HUDEP-2 (cell line): ENCODE measurements around the gene SPTA1.

ENCODE experiments used
- DNase-seq, 76 experiments: peaks; one replicate each; lab custom pipeline; 2025; ENCODE audit not compliant: unreplicated experiment in 76 of 76; lab: John Stamatoyannopoulos, UW

The SPTA1 gene

GRCh38 chr1:158688343-158688742, 1.8 kb upstream of the SPTA1 start:
- DNase-seq = peak in 1 of 76 experiments; percentile 17

DNA sequence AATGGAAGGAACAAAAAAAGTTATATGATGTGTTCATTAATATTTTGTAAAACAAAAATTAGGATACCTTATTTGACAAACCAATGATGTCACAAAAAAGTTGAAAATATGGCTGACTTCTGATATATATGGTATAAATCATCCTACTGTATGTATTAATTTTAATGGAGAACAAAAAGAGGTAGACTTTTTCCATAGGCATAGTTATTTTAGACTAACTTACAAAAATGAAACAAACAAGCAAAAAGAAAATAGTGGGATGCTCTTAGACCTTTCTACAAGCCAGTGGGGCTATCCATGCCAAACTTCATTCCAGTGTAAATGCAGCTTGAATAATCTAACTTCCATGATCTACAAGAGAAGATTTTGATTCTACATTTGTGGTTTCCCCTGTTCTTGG, 522 bp upstream of the SPTA1 start:
- peak in 3 of 76 experiments; percentile 20 to 42 (median 36) for DNase-seq

- DNase-seq = peak in 31 of 76 experiments; percentile 9 to 54 (median 35)
Observed at GRCh38 chr1:158685085-158685484, 1.4 kb downstream of the SPTA1 start.

GRCh38 chr1:158681606-158682005, 4.9 kb downstream of the SPTA1 start:
- DNase-seq = no peak

GRCh38 chr1:158679289-158679688, 7.2 kb downstream of the SPTA1 start:
- no peak for DNase-seq

- DNase-seq = peak in 4 of 76 experiments; percentile 4 to 42 (median 29)
Observed at GRCh38 chr1:158675563-158676323, 10.8 kb downstream of the SPTA1 start.

GRCh38 chr1:158674302-158674701, 12.2 kb downstream of the SPTA1 start:
- no peak for DNase-seq

- DNase-seq = no peak
Observed at GRCh38 chr1:158666037-158666436, 20.5 kb downstream of the SPTA1 start.

GRCh38 chr1:158654571-158654970, 31.9 kb downstream of the SPTA1 start:
- DNase-seq = no peak

- DNase-seq = no peak
Observed at GRCh38 chr1:158654086-158654485, 32.4 kb downstream of the SPTA1 start.

DNA sequence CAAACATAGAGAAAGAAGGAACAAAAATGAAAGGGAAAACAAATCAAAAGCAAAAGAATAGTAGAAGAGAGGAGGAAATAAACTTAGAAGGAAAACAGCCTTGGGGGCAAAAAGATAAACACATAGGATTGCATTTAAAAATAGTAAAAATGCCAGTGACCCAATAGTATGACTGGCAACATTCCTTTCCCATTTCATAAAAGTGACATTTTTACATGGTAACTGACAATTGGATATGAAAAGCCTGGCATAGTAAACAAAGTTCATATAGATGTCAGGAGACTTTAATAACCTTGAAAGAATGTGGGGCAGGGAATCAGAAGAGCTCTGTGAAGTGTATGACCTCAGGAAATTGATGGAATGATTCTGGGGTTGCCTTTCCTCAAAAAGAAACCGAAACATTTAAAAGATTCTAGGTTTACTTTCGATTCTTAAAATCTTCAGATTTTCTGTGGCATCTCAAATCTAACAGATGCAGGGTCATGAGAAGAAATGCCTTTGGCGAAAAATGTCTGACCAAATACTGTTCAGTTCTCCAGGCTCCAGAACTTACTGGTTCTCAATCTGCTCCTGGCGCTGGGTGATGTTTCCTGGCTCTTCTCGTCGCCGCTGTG, 33.7 kb downstream of the SPTA1 start:
- no peak for DNase-seq

GRCh38 chr1:158649052-158649451, 37.5 kb downstream of the SPTA1 start:
- peak in 1 of 76 experiments; percentile 7 for DNase-seq

DNA sequence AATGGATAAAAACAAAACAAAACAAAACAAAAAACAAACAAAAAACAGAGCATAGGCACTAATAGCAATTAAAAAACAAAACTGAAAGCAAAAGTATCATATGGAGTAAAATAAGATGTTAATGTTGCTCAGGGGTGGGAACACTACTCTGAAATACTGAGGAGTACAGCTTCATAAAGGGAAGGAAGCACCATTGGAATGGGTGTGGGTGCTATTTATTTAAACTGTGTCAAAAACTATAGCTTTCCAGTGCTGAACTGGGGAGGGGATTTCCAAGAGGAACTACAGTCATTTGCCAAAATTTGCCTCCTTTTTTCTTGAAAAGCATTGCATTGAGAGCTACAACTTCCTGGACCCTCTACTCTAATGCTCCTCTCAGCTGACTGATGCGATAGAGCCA, 40.0 kb downstream of the SPTA1 start:
- DNase-seq = no peak

DNA sequence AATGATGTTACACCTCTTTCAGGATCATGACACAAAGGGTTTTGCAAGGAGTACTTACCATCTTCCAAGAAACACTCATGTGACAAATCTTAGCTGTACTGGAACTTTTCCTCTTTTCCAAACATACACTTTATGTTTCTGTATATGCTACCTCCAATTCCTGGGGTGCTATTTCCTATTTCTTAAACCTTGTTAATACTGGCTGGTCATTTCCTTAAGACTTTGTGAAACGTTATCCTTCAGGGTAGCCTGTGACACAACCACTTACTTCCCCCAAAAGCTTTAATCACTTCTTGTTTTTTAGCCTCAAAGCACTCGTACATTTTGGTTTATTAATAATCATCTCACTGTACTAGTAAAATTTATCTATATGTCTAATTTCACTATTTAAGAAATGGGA, 42.1 kb downstream of the SPTA1 start:
- no peak for DNase-seq

DNA sequence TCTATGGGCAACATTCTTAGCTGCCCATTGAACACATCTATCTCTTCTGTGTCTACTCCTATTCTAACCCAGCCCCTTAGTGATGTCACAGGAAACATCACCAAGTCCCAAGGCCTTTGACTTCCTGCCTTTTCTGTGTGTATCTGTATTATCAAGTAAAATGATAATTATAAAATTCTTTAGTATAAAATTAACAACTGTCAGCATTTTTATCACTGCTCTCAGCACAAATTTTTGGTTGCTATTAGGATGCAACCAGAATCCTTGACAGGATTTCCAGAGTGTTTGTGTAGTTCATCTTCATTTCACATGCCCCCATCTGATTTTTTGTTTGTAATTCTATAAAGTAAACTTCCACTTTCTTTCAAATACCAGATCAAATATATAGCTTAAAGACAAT, 47.6 kb downstream of the SPTA1 start:
- DNase-seq = no peak

DNA sequence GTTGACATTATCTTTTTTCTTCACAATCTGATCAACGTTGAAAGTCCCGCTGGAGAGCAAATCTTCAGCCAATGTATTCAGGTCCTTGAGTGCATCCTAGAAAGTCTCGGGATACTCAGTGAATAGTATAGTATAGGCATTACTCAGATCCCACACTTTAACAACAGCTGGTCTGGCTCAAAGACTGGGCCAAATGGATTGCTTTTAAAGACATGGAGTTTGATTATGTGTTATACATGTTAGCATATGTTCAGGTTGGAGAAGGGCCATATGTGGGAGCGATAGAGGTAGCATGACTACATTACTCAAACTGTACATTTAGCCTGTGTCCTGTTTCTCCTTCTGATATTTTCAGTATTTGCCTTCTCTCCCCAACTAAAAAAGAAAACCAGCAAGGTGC, 48.4 kb downstream of the SPTA1 start:
- DNase-seq = no peak

DNA sequence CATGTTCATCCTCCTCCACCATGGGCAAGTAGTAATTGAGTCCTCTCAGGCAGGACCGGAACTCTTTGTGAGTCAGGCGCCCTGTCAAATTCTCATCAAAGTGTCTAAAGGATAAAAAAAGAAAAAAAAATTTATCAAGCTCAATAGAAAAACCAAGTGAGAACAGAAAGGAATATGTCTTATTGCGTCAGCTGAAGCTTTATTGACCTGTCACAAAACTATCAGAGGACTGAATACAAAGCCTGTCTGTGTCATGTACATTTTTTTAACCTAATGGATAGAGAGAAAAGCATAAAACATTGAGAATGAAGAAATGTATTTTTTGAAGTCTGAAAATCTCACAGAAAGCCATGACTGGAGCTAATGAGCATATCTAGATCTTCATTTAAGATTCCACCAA, 72.8 kb downstream of the SPTA1 start:
- no peak for DNase-seq

- DNase-seq = no peak
Observed at GRCh38 chr1:158611916-158612315, 74.6 kb downstream of the SPTA1 start.

GRCh38 chr1:158607296-158607695, 79.2 kb downstream of the SPTA1 start:
- DNase-seq = no peak

- DNase-seq = no peak
Observed at GRCh38 chr1:158604968-158605367, 81.5 kb downstream of the SPTA1 start, which contains the start of gene OR10Z1. Gene OR10Z1, plus strand, starts transcription at chr1:158605268. Its CDS starts 1,171 bp downstream, at chr1:158606439.

DNA sequence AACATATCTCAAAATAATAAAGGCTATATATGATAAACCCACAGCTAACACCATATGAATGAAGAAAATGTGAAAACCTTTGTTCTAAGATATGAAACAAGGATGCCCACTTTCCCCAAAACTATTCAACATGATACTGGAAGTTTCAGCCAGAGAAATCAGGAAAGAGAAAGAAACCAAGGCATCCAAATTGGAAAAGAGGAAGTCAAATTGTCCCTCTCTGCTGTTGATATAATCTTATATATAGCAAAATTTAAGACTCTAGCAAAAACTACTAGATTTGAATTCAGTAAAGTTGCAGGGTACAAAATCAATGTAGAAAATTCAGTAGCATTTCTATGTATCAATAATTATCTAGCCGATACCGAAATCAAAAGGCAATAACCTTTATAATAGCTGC, 85.8 kb downstream of the SPTA1 start:
- no peak for DNase-seq

DNA sequence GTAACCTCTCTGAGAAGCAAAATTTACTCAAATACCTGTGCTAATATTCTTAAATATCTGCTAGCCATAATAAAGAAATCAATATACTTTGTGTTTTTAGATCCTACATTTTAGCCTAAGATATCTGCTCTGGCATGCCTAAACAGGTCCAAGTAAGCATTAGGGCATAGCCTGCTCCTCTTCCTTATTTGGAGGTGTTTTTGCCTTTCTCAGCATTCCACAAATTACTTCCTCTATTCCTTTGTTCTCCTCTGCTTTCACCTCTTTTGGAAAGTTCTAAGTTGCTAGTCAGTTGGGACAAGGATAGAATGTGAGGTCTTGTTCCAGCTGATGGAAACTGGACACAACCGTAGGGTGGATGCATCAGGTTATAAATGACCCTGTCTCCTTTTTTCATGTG, 99.6 kb downstream of the SPTA1 start:
- no peak for DNase-seq
